SK-N-SH treated with all-trans-retinoic acid at 6 μM for 48 hours (cell line): Measurements from ENCODE around the gene IRF1.

Source experiments
- ARNTL ChIP-seq: fragments of 450-650 bp; formaldehyde crosslinking; IDR thresholded peaks from 2 replicates; pipeline ENCODE4 v1.5.0; 2020; ENCODE audit warnings: low read depth, mild to moderate bottlenecking, moderate library complexity, borderline replicate concordance
- ISL1 ChIP-seq: fragments of 250-450 bp; sonication (Bioruptor Pico); IDR thresholded peaks from 2 replicates; pipeline ENCODE4 v2.1.2; 2022; ENCODE audit warnings: mild to moderate bottlenecking, moderate library complexity
- TOX ChIP-seq: fragments of 250-450 bp; sonication (Bioruptor Pico); IDR thresholded peaks from 2 replicates; pipeline ENCODE4 v1.8.0; 2021; ENCODE audit warnings: mild to moderate bottlenecking, moderate library complexity, borderline replicate concordance
- ZNF70 ChIP-seq: fragments of 450-650 bp; formaldehyde crosslinking; IDR thresholded peaks from 2 replicates; pipeline ENCODE4 v1.5.0; 2020; ENCODE audit warnings: mild to moderate bottlenecking, moderate library complexity
- TF ChIP-seq, protein P1 (sequence below): fragments of 250-450 bp; sonication (Bioruptor Pico); IDR thresholded peaks from 2 replicates; pipeline ENCODE4 v1.5.1; 2020; ENCODE audit warnings: low read depth, mild to moderate bottlenecking, moderate library complexity

DNA sequence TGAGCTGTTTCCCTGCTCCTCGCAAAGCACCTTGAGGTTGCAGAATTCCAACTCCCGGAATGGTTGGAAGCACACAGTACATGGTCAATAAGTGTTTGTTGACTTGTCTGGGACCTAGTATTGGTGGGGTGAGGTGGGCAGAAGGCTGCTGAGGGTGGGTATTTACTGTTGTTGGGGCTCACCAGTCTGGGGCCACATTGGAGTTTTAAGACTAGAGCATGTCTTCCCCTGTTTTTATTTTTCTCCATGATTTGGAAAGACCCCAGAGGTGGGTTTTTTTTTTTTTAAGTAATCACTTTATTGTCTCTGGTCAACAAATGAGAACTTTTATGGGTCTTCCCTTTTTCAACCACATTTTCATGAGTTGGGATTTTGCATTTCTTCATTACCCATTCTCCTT lies 55.1 kb downstream of the IRF1 start:
- no peak for TF ChIP-seq TOX (CRISPR knock-in tag)
- TF ChIP-seq ARNTL = no peak
- TF ChIP-seq ZNF70 (CRISPR knock-in tag) = no peak
- no peak for TF ChIP-seq ISL1 (CRISPR knock-in tag)
- TF ChIP-seq, protein P1, sequence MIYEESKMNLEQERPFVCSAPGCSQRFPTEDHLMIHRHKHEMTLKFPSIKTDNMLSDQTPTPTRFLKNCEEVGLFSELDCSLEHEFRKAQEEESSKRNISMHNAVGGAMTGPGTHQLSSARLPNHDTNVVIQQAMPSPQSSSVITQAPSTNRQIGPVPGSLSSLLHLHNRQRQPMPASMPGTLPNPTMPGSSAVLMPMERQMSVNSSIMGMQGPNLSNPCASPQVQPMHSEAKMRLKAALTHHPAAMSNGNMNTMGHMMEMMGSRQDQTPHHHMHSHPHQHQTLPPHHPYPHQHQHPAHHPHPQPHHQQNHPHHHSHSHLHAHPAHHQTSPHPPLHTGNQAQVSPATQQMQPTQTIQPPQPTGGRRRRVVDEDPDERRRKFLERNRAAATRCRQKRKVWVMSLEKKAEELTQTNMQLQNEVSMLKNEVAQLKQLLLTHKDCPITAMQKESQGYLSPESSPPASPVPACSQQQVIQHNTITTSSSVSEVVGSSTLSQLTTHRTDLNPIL (CRISPR knock-in tag) = no peak
